HG02840 (cell line): ENCODE measurements around the gene RPL11.
"Not testable (repeated sequence)": the region's sequence is repeated elsewhere in the genome, so short reads cannot be mapped to it uniquely, and the experiment has no call there.

Experiments used
- ATAC-seq: cut with Tn5 transposase; IDR thresholded peaks from one replicate; pipeline ENCODE4 v1.9.1; 2021; ENCODE audit warnings: mild to moderate bottlenecking, moderate library complexity, moderate number of reproducible peaks; ENCODE audit not compliant: unreplicated experiment, low FRiP score

Gene RPL11

GRCh38 chr1:23682946-23683345 is 8.7 kb upstream of the RPL11 start:
- no peak for ATAC-seq

- no peak for ATAC-seq
These were observed 7.2 kb upstream of the RPL11 start for GRCh38 chr1:23684415-23684814.

GRCh38 chr1:23685197-23685596 is 6.4 kb upstream of the RPL11 start:
- not testable (repeated sequence) for ATAC-seq

- not testable (repeated sequence) for ATAC-seq
These were observed 3.9 kb upstream of the RPL11 start for GRCh38 chr1:23687680-23688079.

GRCh38 chr1:23688281-23688680 is 3.3 kb upstream of the RPL11 start:
- not testable (repeated sequence) for ATAC-seq

- ATAC-seq = no peak
These were observed 784 bp downstream of the RPL11 start for GRCh38 chr1:23692308-23692871.

- no peak for ATAC-seq
These were observed 2.0 kb downstream of the RPL11 start for GRCh38 chr1:23693599-23693998.

- ATAC-seq = no peak
These were observed 2.8 kb downstream of the RPL11 start for GRCh38 chr1:23694371-23694770.

- ATAC-seq = no peak
These were observed 4.1 kb downstream of the RPL11 start for GRCh38 chr1:23695667-23696066.

GRCh38 chr1:23696335-23696989 is 4.9 kb downstream of the RPL11 start:
- no peak for ATAC-seq

- ATAC-seq = no peak
These were observed 6.9 kb downstream of the RPL11 start for GRCh38 chr1:23698466-23698865.

- no peak for ATAC-seq
These were observed 7.9 kb downstream of the RPL11 start for GRCh38 chr1:23699280-23700179.

GRCh38 chr1:23701310-23701709 is 9.7 kb downstream of the RPL11 start:
- no peak for ATAC-seq

GRCh38 chr1:23701996-23702395 is 10.4 kb downstream of the RPL11 start:
- no peak for ATAC-seq

GRCh38 chr1:23704834-23705495 is 13.4 kb downstream of the RPL11 start:
- ATAC-seq = no peak

- no peak for ATAC-seq
These were observed 17.6 kb downstream of the RPL11 start for GRCh38 chr1:23709229-23709628.

GRCh38 chr1:23718482-23718881 is 26.9 kb downstream of the RPL11 start:
- no peak for ATAC-seq

- no peak for ATAC-seq
These were observed 27.7 kb downstream of the RPL11 start for GRCh38 chr1:23719162-23719820.

GRCh38 chr1:23720256-23720995 is 28.8 kb downstream of the RPL11 start:
- ATAC-seq = peak; percentile 53

- ATAC-seq = no peak
These were observed 31.0 kb downstream of the RPL11 start for GRCh38 chr1:23722652-23723051.
